Stimulated activated memory B cell treated with anti-CD40 and anti-IgM and Interleukin-4, amounts not matched to agents 10 μg/mL and 1 μg/mL and 100 μg/mL, for 72 hours (primary cell): Measurements from ENCODE around the gene MYO15B.
"Not testable (repeated sequence)": the region's sequence is repeated elsewhere in the genome, so short reads cannot be mapped to it uniquely, and the experiment has no call there.

Experiments used
- ATAC-seq: fragments of 150-1000 bp; cut with Tn5 transposase; 2 replicates; pipeline ENCODE4 v1.10.0; 2021
- H3K27ac Mint-ChIP-seq: one replicate; pipeline ENCODE4 v1.8.0; 2022; ENCODE audit warnings: mild to moderate bottlenecking, mixed read lengths
- H3K27me3 Mint-ChIP-seq: one replicate; pipeline ENCODE4 v1.8.0; 2022; ENCODE audit warnings: mixed read lengths
- H3K36me3 Mint-ChIP-seq: one replicate; pipeline ENCODE4 v1.8.0; 2022; ENCODE audit warnings: mixed read lengths
- H3K4me1 Mint-ChIP-seq: one replicate; pipeline ENCODE4 v1.8.0; 2022; ENCODE audit warnings: mixed read lengths
- H3K4me3 Mint-ChIP-seq: one replicate; pipeline ENCODE4 v1.8.0; 2022; ENCODE audit warnings: mild to moderate bottlenecking, moderate library complexity, mixed read lengths
- H3K9me3 Mint-ChIP-seq: one replicate; pipeline ENCODE4 v1.8.0; 2022; ENCODE audit warnings: mixed read lengths

The MYO15B gene

GRCh38 chr17:75568412-75569255, 19.0 kb upstream of the MYO15B start:
- Mint-ChIP-seq H3K27ac (no peak overlapping the region), H3K36me3 (peaks cover 12% of the 10 kb centered on the region), H3K4me1 (peaks cover 36% of the 10 kb centered on the region), H3K4me3 (no peak overlapping the region), H3K27me3 (no peaks in the 10 kb centered on the region), H3K9me3 (no peaks in the 10 kb centered on the region)
- ATAC-seq, result no peak

GRCh38 chr17:75570034-75570676, 17.4 kb upstream of the MYO15B start:
- H3K27ac Mint-ChIP-seq, result peak overlapping the region; percentile 96

GRCh38 chr17:75570772-75571171, 16.8 kb upstream of the MYO15B start:
- Mint-ChIP-seq H3K4me1 (peaks cover 31% of the 10 kb centered on the region), H3K27me3 (no peaks in the 10 kb centered on the region), H3K36me3 (peaks cover 11% of the 10 kb centered on the region), H3K9me3 (no peaks in the 10 kb centered on the region), H3K4me3 (peak overlapping the region; percentile 63), H3K27ac (peak overlapping the region; percentile 96)
- no peak for ATAC-seq

More at GRCh38 chr17:75570034-75570676, 17.4 kb upstream of the MYO15B start:
- H3K36me3 Mint-ChIP-seq, result peaks cover 11% of the 10 kb centered on the region
- ATAC-seq, result no peak
- no peaks in the 10 kb centered on the region for H3K9me3 Mint-ChIP-seq
- H3K4me1 Mint-ChIP-seq, result peaks cover 36% of the 10 kb centered on the region
- H3K4me3 Mint-ChIP-seq, result no peak overlapping the region
- H3K27me3 Mint-ChIP-seq, result no peaks in the 10 kb centered on the region

GRCh38 chr17:75571197-75571884, 16.3 kb upstream of the MYO15B start:
- H3K4me3 Mint-ChIP-seq, result peak overlapping the region; percentile 63
- ATAC-seq, result peak; percentile 96
- peaks cover 26% of the 10 kb centered on the region for H3K4me1 Mint-ChIP-seq
- H3K36me3 Mint-ChIP-seq, result peaks cover 11% of the 10 kb centered on the region
- H3K27ac Mint-ChIP-seq, result peak overlapping the region; percentile 96
- H3K27me3 Mint-ChIP-seq, result no peaks in the 10 kb centered on the region
- no peaks in the 10 kb centered on the region for H3K9me3 Mint-ChIP-seq

- H3K27ac Mint-ChIP-seq, result peak overlapping the region; percentile 96
- no peak overlapping the region for H3K4me3 Mint-ChIP-seq
- peaks cover 20% of the 10 kb centered on the region for H3K4me1 Mint-ChIP-seq
- H3K9me3 Mint-ChIP-seq, result no peaks in the 10 kb centered on the region
- H3K27me3 Mint-ChIP-seq, result no peaks in the 10 kb centered on the region
- peaks cover 11% of the 10 kb centered on the region for H3K36me3 Mint-ChIP-seq
- ATAC-seq, result no peak
These were observed 15.8 kb upstream of the MYO15B start for GRCh38 chr17:75571885-75572215.

GRCh38 chr17:75572713-75573539, 14.7 kb upstream of the MYO15B start:
- Mint-ChIP-seq H3K4me1 (peaks cover 17% of the 10 kb centered on the region), H3K36me3 (peaks cover 11% of the 10 kb centered on the region)
- ATAC-seq, result no peak

GRCh38 chr17:75573540-75573957, 14.1 kb upstream of the MYO15B start:
- Mint-ChIP-seq H3K27me3 (peaks cover 2% of the 10 kb centered on the region), H3K9me3 (no peaks in the 10 kb centered on the region), H3K4me1 (peaks cover 17% of the 10 kb centered on the region), H3K4me3 (no peak overlapping the region), H3K27ac (no peak overlapping the region), H3K36me3 (peaks cover 11% of the 10 kb centered on the region)
- no peak for ATAC-seq

More at GRCh38 chr17:75572713-75573539, 14.7 kb upstream of the MYO15B start:
- no peaks in the 10 kb centered on the region for H3K27me3 Mint-ChIP-seq
- H3K27ac Mint-ChIP-seq, result no peak overlapping the region
- H3K4me3 Mint-ChIP-seq, result no peak overlapping the region
- no peaks in the 10 kb centered on the region for H3K9me3 Mint-ChIP-seq

- Mint-ChIP-seq H3K27me3 (peaks cover 6% of the 10 kb centered on the region), H3K4me1 (peaks cover 17% of the 10 kb centered on the region), H3K9me3 (no peaks in the 10 kb centered on the region), H3K36me3 (peaks cover 11% of the 10 kb centered on the region), H3K4me3 (no peak overlapping the region), H3K27ac (no peak overlapping the region)
- ATAC-seq, result no peak
These were observed 13.6 kb upstream of the MYO15B start for GRCh38 chr17:75573994-75574393.

GRCh38 chr17:75574404-75575036, 13.1 kb upstream of the MYO15B start:
- H3K27ac Mint-ChIP-seq, result no peak overlapping the region
- H3K9me3 Mint-ChIP-seq, result no peaks in the 10 kb centered on the region
- no peak for ATAC-seq
- H3K4me3 Mint-ChIP-seq, result no peak overlapping the region
- H3K36me3 Mint-ChIP-seq, result peaks cover 11% of the 10 kb centered on the region
- H3K27me3 Mint-ChIP-seq, result peaks cover 8% of the 10 kb centered on the region
- H3K4me1 Mint-ChIP-seq, result peaks cover 17% of the 10 kb centered on the region

- no peak overlapping the region for H3K27ac Mint-ChIP-seq
- peaks cover 10% of the 10 kb centered on the region for H3K27me3 Mint-ChIP-seq
- no peak overlapping the region for H3K4me3 Mint-ChIP-seq
- ATAC-seq, result no peak
- no peaks in the 10 kb centered on the region for H3K9me3 Mint-ChIP-seq
- peaks cover 17% of the 10 kb centered on the region for H3K4me1 Mint-ChIP-seq
- H3K36me3 Mint-ChIP-seq, result peaks cover 11% of the 10 kb centered on the region
These were observed 12.4 kb upstream of the MYO15B start for GRCh38 chr17:75575197-75575596.

- Mint-ChIP-seq H3K27ac (no peak overlapping the region), H3K36me3 (peaks cover 11% of the 10 kb centered on the region), H3K4me1 (peaks cover 13% of the 10 kb centered on the region), H3K27me3 (peaks cover 15% of the 10 kb centered on the region), H3K4me3 (no peak overlapping the region), H3K9me3 (no peaks in the 10 kb centered on the region)
- no peak for ATAC-seq
These were observed 11.9 kb upstream of the MYO15B start for GRCh38 chr17:75575728-75576127.

GRCh38 chr17:75576661-75577060, 10.9 kb upstream of the MYO15B start:
- peaks cover 11% of the 10 kb centered on the region for H3K36me3 Mint-ChIP-seq
- H3K4me3 Mint-ChIP-seq, result no peak overlapping the region
- H3K9me3 Mint-ChIP-seq, result no peaks in the 10 kb centered on the region
- ATAC-seq, result no peak
- peaks cover 3% of the 10 kb centered on the region for H3K4me1 Mint-ChIP-seq
- H3K27ac Mint-ChIP-seq, result no peak overlapping the region
- peaks cover 19% of the 10 kb centered on the region for H3K27me3 Mint-ChIP-seq

- not testable (repeated sequence) for H3K9me3 Mint-ChIP-seq, ATAC-seq, H3K36me3 Mint-ChIP-seq, H3K27ac Mint-ChIP-seq, H3K4me3 Mint-ChIP-seq, H3K4me1 Mint-ChIP-seq
- H3K27me3 Mint-ChIP-seq, result peaks cover 19% of the 10 kb centered on the region
These were observed 6.4 kb upstream of the MYO15B start for GRCh38 chr17:75581121-75581725.

- H3K9me3 Mint-ChIP-seq, H3K4me3 Mint-ChIP-seq, H3K27ac Mint-ChIP-seq, H3K36me3 Mint-ChIP-seq, H3K4me1 Mint-ChIP-seq, ATAC-seq: not testable (repeated sequence)
- H3K27me3 Mint-ChIP-seq, result peaks cover 19% of the 10 kb centered on the region
These were observed 4.4 kb upstream of the MYO15B start for GRCh38 chr17:75583197-75583596.
